ENCODE data around the gene PEF1.
"Not testable (repeated sequence)": the region's sequence is repeated elsewhere in the genome, so short reads cannot be mapped to it uniquely, and the experiment has no call there.

PEF1 gene

DNA sequence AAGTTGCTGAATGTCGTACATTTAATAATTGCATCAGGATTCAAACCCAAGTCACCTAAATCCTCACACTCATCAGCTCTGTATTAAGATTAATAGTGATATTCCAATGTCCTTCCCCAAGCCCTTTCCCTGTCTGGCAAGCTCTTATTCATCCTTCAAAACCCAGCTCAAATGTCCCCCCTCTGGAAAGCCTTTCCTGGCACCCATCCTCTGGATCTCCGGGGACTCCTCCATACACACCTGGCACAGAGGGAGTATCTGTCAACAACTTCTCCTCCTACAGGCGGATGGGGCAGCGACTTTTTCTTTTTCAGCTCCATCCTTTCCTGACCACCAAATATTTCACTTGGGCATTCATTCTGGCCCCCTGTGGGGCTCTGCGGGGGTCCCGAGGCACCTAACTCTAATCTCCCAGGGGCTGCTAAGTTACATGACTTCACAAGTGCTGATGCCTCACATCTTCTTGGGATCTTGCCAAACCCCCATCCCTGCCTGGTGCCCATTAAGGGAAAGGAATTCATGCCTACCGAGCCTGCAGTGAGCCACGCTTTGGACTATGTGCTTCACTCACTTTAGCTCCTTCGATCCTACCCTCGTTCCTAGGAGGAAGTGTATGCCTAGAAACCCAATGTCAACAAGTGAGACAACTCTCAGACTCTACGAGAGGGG is 53.1 kb downstream of the PEF1 start:
- ATAC-seq, result peak; percentile 75
- TF ChIP-seq ZFP3 (CRISPR knock-in tag; IDR thresholded peaks at IDR 0.05), result peak; percentile 99
- TF ChIP-seq, protein P1, sequence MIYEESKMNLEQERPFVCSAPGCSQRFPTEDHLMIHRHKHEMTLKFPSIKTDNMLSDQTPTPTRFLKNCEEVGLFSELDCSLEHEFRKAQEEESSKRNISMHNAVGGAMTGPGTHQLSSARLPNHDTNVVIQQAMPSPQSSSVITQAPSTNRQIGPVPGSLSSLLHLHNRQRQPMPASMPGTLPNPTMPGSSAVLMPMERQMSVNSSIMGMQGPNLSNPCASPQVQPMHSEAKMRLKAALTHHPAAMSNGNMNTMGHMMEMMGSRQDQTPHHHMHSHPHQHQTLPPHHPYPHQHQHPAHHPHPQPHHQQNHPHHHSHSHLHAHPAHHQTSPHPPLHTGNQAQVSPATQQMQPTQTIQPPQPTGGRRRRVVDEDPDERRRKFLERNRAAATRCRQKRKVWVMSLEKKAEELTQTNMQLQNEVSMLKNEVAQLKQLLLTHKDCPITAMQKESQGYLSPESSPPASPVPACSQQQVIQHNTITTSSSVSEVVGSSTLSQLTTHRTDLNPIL (CRISPR knock-in tag; IDR thresholded peaks at IDR 0.05; ENCODE audit: low read depth), result no peak

DNA sequence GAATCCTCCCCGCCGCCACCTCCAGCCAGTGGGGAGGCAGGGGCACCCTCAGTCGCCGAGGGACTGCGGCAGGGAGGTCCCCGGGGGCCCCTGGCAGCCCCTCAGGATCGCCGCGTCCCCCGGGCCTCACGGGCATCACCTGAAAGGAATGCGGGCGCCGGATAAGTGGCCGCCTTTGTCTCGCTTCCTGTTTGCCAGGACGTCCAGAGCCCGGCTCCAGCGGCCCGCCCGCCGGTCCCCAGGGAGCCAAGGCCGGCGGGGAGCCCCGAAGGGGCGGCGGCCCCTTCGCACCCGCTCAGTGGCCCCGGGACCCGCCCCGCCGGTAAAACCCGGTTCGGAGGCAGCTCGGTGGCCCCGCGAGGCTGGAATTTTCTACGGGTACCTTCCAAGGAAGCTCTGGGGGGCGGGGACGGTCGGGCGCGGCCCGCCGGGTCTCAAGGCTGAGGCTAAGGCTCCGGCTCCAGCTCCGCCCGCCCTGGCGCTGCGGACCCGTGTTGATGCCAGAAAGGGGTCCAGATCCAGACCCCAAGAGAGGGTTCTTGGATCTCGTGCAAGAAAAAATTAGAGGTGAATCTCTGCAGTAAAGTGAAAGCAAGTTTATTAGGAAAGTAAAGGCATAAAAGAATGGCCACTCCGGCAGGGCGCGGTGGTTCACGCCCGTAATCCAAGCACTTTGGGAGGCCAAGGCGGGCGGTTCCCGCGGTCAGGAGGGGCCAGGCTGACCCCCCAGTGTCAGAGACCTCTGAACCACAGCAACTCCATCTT is 55.7 kb downstream of the PEF1 start:
- TF ChIP-seq ESRRG (CRISPR knock-in tag; IDR thresholded peaks at IDR 0.05), result no peak
- no peak for TF ChIP-seq RARB (CRISPR knock-in tag; IDR thresholded peaks at IDR 0.05)
- no peak for TF ChIP-seq ZNF565 (CRISPR knock-in tag; conservative IDR thresholded peaks at IDR 0.05; ENCODE audit: low read depth)
- no peak for TF ChIP-seq BACH2 (CRISPR knock-in tag; IDR thresholded peaks at IDR 0.05; ENCODE audit: borderline replicate concordance)
- no peak for TF ChIP-seq TOX (CRISPR knock-in tag; IDR thresholded peaks at IDR 0.05; ENCODE audit: borderline replicate concordance)
- ATAC-seq, result no peak

GRCh38 chr1:31587720-31588423 is 56.8 kb downstream of the PEF1 start:
- peak; percentile 80 for TF ChIP-seq ZFP3 (CRISPR knock-in tag; IDR thresholded peaks at IDR 0.05)
- no peak for TF ChIP-seq TSHZ2 (CRISPR knock-in tag; IDR thresholded peaks at IDR 0.05)
- TF ChIP-seq ZC3H10 (CRISPR knock-in tag; IDR thresholded peaks at IDR 0.05), result no peak
- peak; percentile 74 for ATAC-seq

- not testable (repeated sequence) for ATAC-seq
Observed at GRCh38 chr1:31587328-31587699, 57.4 kb downstream of the PEF1 start.

GRCh38 chr1:31586376-31587327 is 58.0 kb downstream of the PEF1 start:
- no peak for ATAC-seq
- no peak for TF ChIP-seq TCF4 (CRISPR knock-in tag; IDR thresholded peaks at IDR 0.05; ENCODE audit: borderline replicate concordance)
- no peak for TF ChIP-seq ZC3H10 (CRISPR knock-in tag; IDR thresholded peaks at IDR 0.05)
- TF ChIP-seq, protein P1 (CRISPR knock-in tag; IDR thresholded peaks at IDR 0.05; ENCODE audit: low read depth), result no peak
- no peak for TF ChIP-seq PATZ1 (CRISPR knock-in tag; IDR thresholded peaks at IDR 0.05; ENCODE audit: borderline replicate concordance)
- no peak for TF ChIP-seq ZNF8 (CRISPR knock-in tag; IDR thresholded peaks at IDR 0.05)
- no peak for TF ChIP-seq GLIS3 (CRISPR knock-in tag; IDR thresholded peaks at IDR 0.05)
- TF ChIP-seq PPARA (CRISPR knock-in tag; IDR thresholded peaks at IDR 0.05; ENCODE audit: borderline replicate concordance), result no peak
- TF ChIP-seq ARNTL (CRISPR knock-in tag; IDR thresholded peaks at IDR 0.05; ENCODE audit: borderline replicate concordance, low read depth), result no peak
- no peak for TF ChIP-seq CSDC2 (CRISPR knock-in tag; IDR thresholded peaks at IDR 0.05)
- TF ChIP-seq OSR1 (CRISPR knock-in tag; IDR thresholded peaks at IDR 0.05), result no peak
- TF ChIP-seq, protein P2, sequence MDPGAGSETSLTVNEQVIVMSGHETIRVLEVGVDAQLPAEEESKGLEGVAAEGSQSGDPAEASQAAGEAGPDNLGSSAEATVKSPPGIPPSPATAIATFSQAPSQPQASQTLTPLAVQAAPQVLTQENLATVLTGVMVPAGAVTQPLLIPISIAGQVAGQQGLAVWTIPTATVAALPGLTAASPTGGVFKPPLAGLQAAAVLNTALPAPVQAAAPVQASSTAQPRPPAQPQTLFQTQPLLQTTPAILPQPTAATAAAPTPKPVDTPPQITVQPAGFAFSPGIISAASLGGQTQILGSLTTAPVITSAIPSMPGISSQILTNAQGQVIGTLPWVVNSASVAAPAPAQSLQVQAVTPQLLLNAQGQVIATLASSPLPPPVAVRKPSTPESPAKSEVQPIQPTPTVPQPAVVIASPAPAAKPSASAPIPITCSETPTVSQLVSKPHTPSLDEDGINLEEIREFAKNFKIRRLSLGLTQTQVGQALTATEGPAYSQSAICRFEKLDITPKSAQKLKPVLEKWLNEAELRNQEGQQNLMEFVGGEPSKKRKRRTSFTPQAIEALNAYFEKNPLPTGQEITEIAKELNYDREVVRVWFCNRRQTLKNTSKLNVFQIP (CRISPR knock-in tag; IDR thresholded peaks at IDR 0.05; ENCODE audit: borderline replicate concordance, low read depth), result no peak
- TF ChIP-seq TOX (CRISPR knock-in tag; IDR thresholded peaks at IDR 0.05; ENCODE audit: borderline replicate concordance), result no peak
- no peak for TF ChIP-seq ZNF565 (CRISPR knock-in tag; conservative IDR thresholded peaks at IDR 0.05; ENCODE audit: low read depth)
- no peak for TF ChIP-seq ESRRG (CRISPR knock-in tag; IDR thresholded peaks at IDR 0.05)
- no peak for TF ChIP-seq ZNF70 (CRISPR knock-in tag; IDR thresholded peaks at IDR 0.05)
- TF ChIP-seq RARB (CRISPR knock-in tag; IDR thresholded peaks at IDR 0.05), result no peak
- no peak for TF ChIP-seq CSRNP3 (CRISPR knock-in tag; IDR thresholded peaks at IDR 0.05)

Measured in SK-N-SH treated with all-trans-retinoic acid at 6 μM for 48 hours (cell line).